NCI-H146 (cell line): ENCODE measurements around the gene EIF2B1.
A peak's percentile ranks its signal among the peaks of the same experiment; 100 is the strongest.

ENCODE experiments used
- DNase-seq: peaks from one replicate; lab custom pipeline; 2025; lab: John Stamatoyannopoulos, UW

The EIF2B1 gene

GRCh38 chr12:123633379-123634141 is at the start of gene EIF2B1, which contains the start of gene GTF2H3:
Gene EIF2B1, minus strand, starts transcription at chr12:123633686. Its CDS starts 129 bp downstream, at chr12:123633557.
Gene GTF2H3, plus strand, starts transcription at chr12:123633829. Its CDS starts 31 bp downstream, at chr12:123633860.
- DNase-seq, result peak; percentile 97

DNA sequence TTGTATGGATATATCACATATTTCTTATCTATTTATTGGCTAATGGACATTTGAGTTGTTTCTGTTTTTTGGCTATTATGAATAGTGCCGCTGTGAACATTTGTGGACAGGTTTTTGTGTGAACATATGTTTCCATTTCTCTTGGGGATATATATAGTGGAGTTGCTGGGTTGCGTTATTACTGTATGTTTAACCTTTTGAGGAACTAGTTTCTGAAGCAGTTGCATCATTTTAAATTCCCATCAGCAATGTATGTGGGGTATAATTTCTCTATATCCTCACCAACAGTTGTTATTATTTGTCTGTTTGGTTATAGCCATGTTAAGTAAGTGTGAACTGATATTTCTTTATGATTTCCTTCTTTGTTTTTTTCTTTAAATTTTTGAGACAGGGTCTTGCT is 48.1 kb upstream of the EIF2B1 start:
- DNase-seq, result no peak

- no peak for DNase-seq
Measured at GRCh38 chr12:123678981-123679380, 45.5 kb upstream of the EIF2B1 start.

DNA sequence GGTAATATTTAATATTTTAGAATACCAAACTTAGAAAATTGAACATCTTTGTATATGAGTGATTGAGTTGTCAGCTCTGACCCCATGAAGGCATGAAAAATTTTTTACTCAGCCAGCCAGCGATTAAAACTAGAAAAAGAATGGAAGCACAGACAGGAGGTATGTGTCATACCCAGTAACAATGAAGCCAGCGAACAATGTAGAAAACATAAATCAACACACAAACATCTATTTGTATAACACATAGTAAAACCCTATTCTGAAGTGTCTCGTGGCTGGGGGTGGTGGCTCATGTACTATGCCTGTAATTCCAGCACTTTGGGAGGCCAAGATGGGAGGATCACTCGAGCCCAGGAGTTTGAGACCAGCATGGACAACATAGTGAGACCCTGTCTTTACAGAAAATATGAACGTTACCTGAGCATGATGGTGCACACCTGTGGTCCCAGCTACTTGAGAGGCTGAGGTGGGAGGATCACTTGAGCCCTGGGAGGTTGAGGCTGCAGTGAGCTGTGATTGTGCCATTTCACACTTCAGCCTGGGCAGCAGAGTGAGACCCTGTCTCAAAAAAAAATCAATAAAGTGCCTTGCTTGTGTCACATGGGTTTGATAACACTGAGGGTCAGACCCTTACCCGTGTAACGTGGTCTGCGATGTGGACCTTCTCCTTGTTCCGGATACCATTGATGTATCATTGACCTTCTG is 43.3 kb upstream of the EIF2B1 start:
- DNase-seq, result no peak

- no peak for DNase-seq
Measured at GRCh38 chr12:123675436-123675835, 42.0 kb upstream of the EIF2B1 start.

DNA sequence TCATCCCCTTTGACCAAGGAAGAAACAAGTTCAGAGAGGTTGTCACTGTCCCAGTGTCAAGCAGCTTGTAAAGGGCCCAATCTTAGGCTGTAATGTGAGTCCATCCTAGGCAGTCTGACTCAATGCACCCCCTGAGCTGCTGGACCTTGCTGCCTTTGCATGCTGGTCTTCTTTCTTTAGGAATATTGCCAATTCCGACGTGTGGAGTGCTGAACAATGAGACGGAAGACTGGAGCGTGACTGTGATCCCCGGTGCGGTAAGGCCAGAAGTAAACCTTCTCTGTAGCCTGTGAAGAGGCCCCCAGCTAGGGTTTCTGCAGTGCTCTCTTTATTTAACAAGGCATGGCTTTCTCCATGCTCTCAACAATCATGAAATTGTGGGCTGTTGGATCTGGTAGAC is 38.4 kb upstream of the EIF2B1 start:
- no peak for DNase-seq

- peak; percentile 92 for DNase-seq
Measured at GRCh38 chr12:123670882-123671728, 37.6 kb upstream of the EIF2B1 start, which contains the start of gene TCTN2. Gene TCTN2, plus strand, starts transcription at chr12:123671113. Its CDS starts 128 bp downstream, at chr12:123671241.

DNA sequence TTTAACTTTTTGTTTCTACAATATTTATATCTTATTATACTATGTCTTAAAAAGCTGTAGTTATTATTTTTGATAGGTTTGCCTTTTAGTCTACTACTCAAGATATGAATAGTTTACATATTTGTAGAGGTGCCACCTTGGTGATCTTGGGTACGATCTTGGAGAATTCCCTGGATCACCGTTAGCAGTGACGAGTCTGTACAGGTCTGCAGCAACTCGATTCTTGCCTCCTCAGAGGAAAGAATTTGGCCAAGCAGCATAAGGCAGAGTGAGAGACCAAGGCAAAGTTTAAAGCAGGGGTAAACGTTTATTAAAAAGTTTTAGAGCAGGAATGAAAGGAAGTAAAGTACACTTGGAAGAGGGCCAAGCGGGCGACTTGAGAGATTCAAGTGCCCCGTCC is 34.3 kb upstream of the EIF2B1 start:
- no peak for DNase-seq

- no peak for DNase-seq
Measured at GRCh38 chr12:123659996-123660727, 26.7 kb upstream of the EIF2B1 start.

DNA sequence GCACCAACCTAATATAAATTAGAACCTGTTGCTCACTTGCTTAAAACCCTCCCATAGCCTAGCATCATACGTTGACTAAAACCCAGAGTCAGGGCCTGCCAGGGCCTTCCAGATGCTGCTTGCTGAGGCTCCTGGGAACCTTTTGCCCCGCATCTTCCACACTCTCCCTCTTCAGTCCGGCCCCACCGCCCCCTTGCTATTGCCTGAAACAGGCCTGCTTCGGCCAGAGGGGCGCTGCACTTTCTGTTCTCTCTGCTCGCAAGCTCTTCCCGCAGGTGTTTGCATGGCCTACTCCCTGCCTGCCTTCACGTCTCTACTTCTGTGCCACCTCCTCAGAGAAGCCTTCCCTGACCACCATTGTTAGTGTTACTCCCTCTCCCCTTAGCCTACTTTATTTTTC is 23.7 kb upstream of the EIF2B1 start:
- no peak for DNase-seq

DNA sequence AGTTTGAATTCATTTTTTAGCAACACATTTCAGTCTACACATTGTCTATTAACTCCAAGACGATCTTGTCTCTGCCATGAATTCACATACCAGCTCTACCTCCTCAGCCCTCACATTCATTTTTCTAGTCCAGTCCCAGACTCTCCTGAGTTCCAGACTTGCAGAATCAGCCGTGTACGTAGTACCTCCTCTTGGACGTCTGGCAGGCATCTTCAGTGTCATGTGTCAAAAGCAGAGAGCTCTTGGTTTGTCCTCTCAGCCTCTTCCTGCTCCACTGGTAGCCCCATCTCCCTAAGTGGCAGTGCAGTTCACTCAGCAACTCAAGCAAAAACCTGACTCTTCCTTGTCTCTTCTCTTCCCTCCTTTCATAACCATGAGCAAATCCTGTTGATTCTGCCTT is 22.9 kb upstream of the EIF2B1 start:
- DNase-seq, result no peak

- DNase-seq, result no peak
Measured at GRCh38 chr12:123655420-123655819, 21.9 kb upstream of the EIF2B1 start.

GRCh38 chr12:123654129-123654701 is 20.7 kb upstream of the EIF2B1 start:
- no peak for DNase-seq

GRCh38 chr12:123648401-123648800 is 14.9 kb upstream of the EIF2B1 start:
- DNase-seq, result no peak

- no peak for DNase-seq
Measured at GRCh38 chr12:123645878-123646277, 12.4 kb upstream of the EIF2B1 start.

DNA sequence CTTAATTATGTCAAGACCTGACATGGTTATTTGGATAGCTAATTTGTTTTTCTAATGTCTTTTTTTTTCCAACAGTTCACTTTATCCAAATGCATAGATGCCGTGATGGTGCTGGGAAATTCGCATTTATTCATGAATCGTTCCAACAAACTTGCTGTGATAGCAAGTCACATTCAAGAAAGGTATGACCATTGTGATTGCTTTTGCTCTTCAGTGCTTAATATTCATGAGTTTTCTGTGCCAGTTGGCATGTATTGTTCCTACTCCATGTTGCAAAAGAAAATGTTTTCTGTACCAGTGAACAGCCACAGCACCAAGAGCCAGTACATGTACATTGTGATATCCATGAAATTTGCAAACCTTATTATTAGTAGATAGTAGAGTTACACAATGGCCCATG is 11.9 kb upstream of the EIF2B1 start:
- DNase-seq, result no peak

DNA sequence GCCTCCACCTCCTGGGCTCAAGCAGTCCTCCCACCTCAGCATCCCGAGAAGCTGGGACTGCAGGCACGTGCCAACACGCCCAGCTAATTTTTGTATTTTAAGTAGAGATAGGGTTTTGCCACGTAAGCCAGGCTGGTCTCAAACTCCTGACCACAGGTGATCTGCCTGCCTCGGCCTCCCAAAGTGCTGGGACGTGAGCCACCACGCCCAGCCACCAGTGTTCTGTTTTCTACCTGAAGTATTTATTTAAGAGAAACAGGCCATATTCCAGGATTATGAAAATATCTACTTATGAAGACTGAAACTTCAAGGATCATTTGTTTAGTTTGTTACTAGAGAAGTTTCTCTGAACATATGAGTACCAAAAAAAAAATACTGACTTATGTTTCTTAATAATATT is 10.4 kb upstream of the EIF2B1 start:
- DNase-seq, result no peak

DNA sequence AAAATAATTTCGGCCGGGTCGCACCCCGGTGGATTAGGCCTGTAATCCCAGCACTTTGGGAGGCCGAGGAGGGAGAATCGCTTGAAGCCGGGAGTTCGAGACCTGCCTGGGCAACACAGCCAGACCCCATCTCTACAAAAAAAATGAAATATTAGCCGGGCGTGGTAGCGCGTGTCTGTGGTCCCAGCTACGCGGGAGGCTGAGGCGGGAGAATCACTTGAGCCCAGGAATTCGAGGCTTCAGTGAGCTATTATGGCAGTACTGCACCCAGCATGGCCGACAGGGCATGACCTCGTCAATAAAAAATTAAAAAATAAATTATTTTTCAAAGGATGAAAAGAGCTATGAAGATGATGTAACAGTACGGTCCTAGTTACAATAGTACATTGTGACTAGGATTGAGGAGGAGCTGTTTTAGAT is 666 bp upstream of the EIF2B1 start:
- no peak for DNase-seq

DNA sequence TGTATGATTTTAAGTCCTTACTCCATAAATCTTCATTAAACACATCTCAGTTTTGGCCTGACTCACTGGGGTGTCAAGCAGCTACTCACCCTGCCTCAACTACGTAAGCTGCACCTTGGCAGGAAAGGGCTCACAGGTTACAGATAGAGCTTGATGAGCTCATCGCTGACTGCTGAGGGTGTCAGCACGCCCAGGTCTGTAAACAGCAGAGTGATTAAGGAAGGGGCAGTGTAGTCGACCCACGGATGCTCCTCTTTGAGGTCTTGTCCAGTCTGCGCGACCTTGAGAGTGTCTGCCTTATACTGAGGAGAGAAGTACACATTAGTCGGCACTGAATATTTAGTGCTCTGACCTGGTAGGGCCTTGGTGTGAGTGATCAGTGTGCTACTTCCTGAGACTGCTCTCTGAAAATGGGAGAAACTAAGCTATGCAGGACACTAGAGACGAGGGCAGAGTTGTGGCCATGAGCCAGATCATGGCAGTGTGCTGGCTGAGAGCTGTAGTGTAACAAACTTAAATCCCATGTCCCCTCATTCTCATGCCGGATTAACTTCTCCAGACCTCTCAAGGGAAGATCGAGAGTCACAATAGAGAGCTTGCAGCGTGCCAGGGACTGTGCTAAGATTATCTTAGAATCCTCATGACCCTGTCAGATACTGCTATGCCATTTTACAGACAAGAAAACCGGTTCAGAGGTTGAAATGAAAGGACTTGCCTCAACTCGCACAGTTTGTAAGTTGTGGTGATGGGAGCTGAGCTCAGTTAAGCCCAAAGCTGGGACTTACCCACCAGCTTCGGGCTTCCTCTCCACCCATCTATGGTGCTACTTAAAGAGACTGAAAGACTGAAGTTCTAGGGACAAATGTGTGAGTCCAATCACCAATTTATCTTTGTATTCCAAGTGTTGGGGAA is 11.6 kb downstream of the EIF2B1 start:
- no peak for DNase-seq

DNA sequence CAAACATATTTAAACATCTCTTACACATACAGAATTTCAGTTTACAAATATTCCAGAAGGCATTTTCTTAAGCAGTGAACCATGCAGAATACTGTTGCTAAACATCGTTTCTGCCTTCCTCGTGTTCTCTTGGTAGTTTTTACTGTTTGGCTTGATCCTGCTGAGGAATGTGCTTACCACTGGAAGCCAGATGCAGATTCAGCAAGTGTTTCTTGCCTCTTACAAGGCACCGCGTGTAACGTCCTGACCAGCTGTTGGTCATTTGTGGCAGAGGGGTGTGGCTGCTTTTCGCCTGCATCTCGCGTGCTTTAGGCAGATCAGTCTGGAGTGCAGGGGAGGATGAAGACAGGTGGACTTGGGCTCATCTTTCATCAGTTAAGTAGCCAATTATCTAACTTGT is 12.4 kb downstream of the EIF2B1 start:
- no peak for DNase-seq
